Sigmoid colon (tissue), 4 donors: ENCODE data around the gene NRBP1.

Experiments used
- CTCF ChIP-seq, 4 experiments: fragments of 450-650 bp in 3 of 4; fragments of 200-600 bp in 1 of 4; IDR thresholded peaks; one replicate each; pipeline ENCODE4 v1.5.1; 2016 to 2019; ENCODE audit warnings: antibody characterized with exemption in 4 of 4, mild to moderate bottlenecking in 3 of 4, moderate library complexity in 2 of 4
- EP300 ChIP-seq, 4 donors: sonication (generic); formaldehyde crosslinking; IDR thresholded peaks; one replicate each; pipeline ENCODE4 v1.6.1; 2017; ENCODE audit warnings: antibody characterized with exemption in 4 of 4
- POLR2A ChIP-seq, 2 donors: fragments of 450-650 bp; IDR thresholded peaks; one replicate each; pipeline ENCODE4 v1.6.1; 2016; ENCODE audit warnings: antibody characterized with exemption in 2 of 2, mild to moderate bottlenecking in 2 of 2, moderate library complexity in 2 of 2
- POLR2AphosphoS5 ChIP-seq, 4 donors: sonication (generic); formaldehyde crosslinking; IDR thresholded peaks; one replicate each; pipeline ENCODE4 v1.6.1; 2017; ENCODE audit warnings: antibody characterized with exemption in 4 of 4

GRCh38 chr2:27420996-27421395 is 7.4 kb upstream of the NRBP1 start:
- no peak for TF ChIP-seq POLR2A (IDR thresholded peaks at IDR 0.05)
- no peak for TF ChIP-seq CTCF (IDR thresholded peaks at IDR 0.05)
- TF ChIP-seq POLR2AphosphoS5 (IDR thresholded peaks at IDR 0.05): no peak
- no peak for TF ChIP-seq EP300 (IDR thresholded peaks at IDR 0.05)
